Liver (tissue), 9 donors: Measurements from ENCODE around the gene NTN1. TPM values are rescaled to one million over a fixed set of nuclear protein-coding genes. Genes with fewer than 3 reads are reported as not detected.

Experiments used
- DNase-seq: peaks from one replicate; pipeline ENCODE4 v3.0.0-alpha.2; 2017; ENCODE audit warnings: low spot score
- H3K27ac ChIP-seq, 2 donors: one replicate each; pipeline ENCODE4 v1.7.0; 2013; ENCODE audit warnings: inconsistent platforms in 2 of 2, low read length in 2 of 2, control low read depth in 1 of 2, low read depth in 1 of 2, mild to moderate bottlenecking in 1 of 2
- H3K27me3 ChIP-seq, 4 donors: one replicate each; pipeline versions ENCODE4 v1.6.1 to v1.7.0; 2013; ENCODE audit warnings: low read length in 3 of 4, inconsistent platforms in 1 of 4, mild to moderate bottlenecking in 1 of 4, moderate library complexity in 1 of 4; ENCODE audit not compliant: control insufficient read depth in 4 of 4, insufficient read depth in 4 of 4
- H3K36me3 ChIP-seq, 4 donors: one replicate each; pipeline versions ENCODE4 v1.6.1 to v1.7.0; 2013; ENCODE audit warnings: low read length in 3 of 4, mild to moderate bottlenecking in 3 of 4, low read depth in 1 of 4, moderate library complexity in 1 of 4; ENCODE audit not compliant: control insufficient read depth in 4 of 4, insufficient read depth in 3 of 4
- H3K4me1 ChIP-seq, 4 donors: one replicate each; pipeline versions ENCODE4 v1.6.1 to v1.7.0; 2013; ENCODE audit warnings: low read length in 3 of 4, mild to moderate bottlenecking in 3 of 4, moderate library complexity in 1 of 4; ENCODE audit not compliant: control insufficient read depth in 4 of 4, insufficient read depth in 4 of 4
- H3K4me3 ChIP-seq, 3 donors: one replicate each; pipeline versions ENCODE4 v1.6.1 to v1.7.0; 2013; ENCODE audit warnings: low read length in 3 of 3, control low read depth in 1 of 3, low read depth in 1 of 3, mild to moderate bottlenecking in 1 of 3
- H3K9ac ChIP-seq, 2 donors: one replicate each; pipeline ENCODE4 v1.7.0; 2013; ENCODE audit warnings: low read length in 2 of 2, mild to moderate bottlenecking in 2 of 2, moderate library complexity in 2 of 2, control low read depth in 1 of 2, low read depth in 1 of 2
- H3K9me3 ChIP-seq, 4 donors: one replicate each; pipeline versions ENCODE4 v1.6.1 to v1.7.0; 2013; ENCODE audit warnings: low read length in 3 of 4; ENCODE audit not compliant: control insufficient read depth in 4 of 4
- CTCF ChIP-seq: fragments of 150-350 bp; IDR thresholded peaks from 2 replicates; pipeline ENCODE4 v1.5.1; 2017; ENCODE audit warnings: improper control_type of control experiment, low read depth, low read length; ENCODE audit not compliant: missing input control
- FOXA1 ChIP-seq: IDR thresholded peaks from 2 replicates; pipeline ENCODE4 v1.6.1; 2016; ENCODE audit warnings: antibody characterized with exemption
- HNF4A ChIP-seq, 2 donors: conservative IDR thresholded peaks; 2 replicates each; pipeline ENCODE4 v1.6.1; 2016; ENCODE audit warnings: antibody characterized with exemption in 2 of 2, mild to moderate bottlenecking in 2 of 2
- NR2F2 ChIP-seq: IDR thresholded peaks from 2 replicates; pipeline ENCODE4 v1.6.1; 2016; ENCODE audit warnings: antibody characterized with exemption
- RAD21 ChIP-seq, 2 donors: IDR thresholded peaks; 2 replicates each; pipeline ENCODE4 v1.6.1; 2016; ENCODE audit warnings: antibody characterized with exemption in 2 of 2, mild to moderate bottlenecking in 2 of 2
- SP1 ChIP-seq: IDR thresholded peaks from 2 replicates; pipeline ENCODE4 v1.6.1; 2018; ENCODE audit warnings: antibody characterized with exemption, mild to moderate bottlenecking
- WGBS: extraction: QIAGEN DNeasy Blood & Tissue Kit; methylation state at CpG from one replicate; pipeline ENCODE4 v1.1.7; 2013; 5-methylcytosine and 5-hydroxymethylcytosine counted together
- polyA plus RNA-seq, 2 donors: library from polyadenylated mRNA; stranded (reverse) in 1 of 2; unstranded in 1 of 2; fragments of 200-250 nt in 1 of 2; fragments of >200 nt in 1 of 2; fragmentation: Nextera tagmentation in 1 of 2; extraction: Ambion mirVana in 1 of 2; gene quantifications; one replicate each; pipeline versions ENCODE4 v1.2.1 to v1.2.3, GENCODE V29; 2013 to 2015
- total RNA-seq, 2 donors: library from RNA; depleted of rRNA; stranded (reverse); fragments of >200 nt; gene quantifications; one replicate each; pipeline ENCODE4 v1.2.3, GENCODE V29; 2014
- TF ChIP-seq, protein P1 (sequence below): IDR thresholded peaks from 2 replicates; pipeline ENCODE4 v1.6.1; 2016; ENCODE audit warnings: antibody characterized with exemption
- TF ChIP-seq, protein P2 (sequence below): IDR thresholded peaks from 2 replicates; pipeline ENCODE4 v1.6.1; 2016; ENCODE audit warnings: antibody characterized with exemption, mild to moderate bottlenecking
- donor health status: healthy.
- donor health status: healthy.
- donor health status: healthy.
- donor health status: healthy.
- donor health status: healthy.

Gene NTN1
- total and polyA plus RNA-seq, 4 donors, result 0.14 to 8.7 (median 4.3) TPM

DNA sequence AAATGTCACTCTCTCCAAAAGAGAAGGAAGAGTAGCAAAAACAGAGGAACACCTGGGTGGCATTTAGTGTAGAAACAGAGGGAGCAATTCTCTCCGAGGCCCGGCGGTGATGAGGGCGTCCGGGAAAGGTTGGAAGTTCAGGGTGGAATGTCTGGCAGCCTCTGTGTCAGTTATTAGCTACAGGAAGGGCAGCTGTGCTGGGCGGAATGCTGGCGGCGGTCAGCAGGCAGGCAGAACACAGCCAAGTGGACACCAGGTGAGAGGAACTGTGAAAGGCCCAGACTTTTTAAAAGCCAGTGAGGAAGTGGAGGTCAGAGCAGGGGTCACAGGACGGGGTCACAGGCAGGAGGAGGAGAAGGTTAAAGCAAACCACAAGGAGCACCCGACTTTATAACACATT lies 238.1 kb downstream of the NTN1 start:
- no peak overlapping the region for H3K4me3 ChIP-seq
- peaks cover 0 to 6% (median 2%) of the 10 kb centered on the region in 4 donors for H3K9me3 ChIP-seq
- H3K36me3 ChIP-seq, result no peaks in the 10 kb centered on the region
- peak overlapping the region in 1 of 2 donors; percentile 14 for H3K27ac ChIP-seq
- DNase-seq, result no peak
- WGBS, result 75% methylated on average over 10 of the region's 10 CpGs
- peak; percentile 14 for TF ChIP-seq NR2F2
- TF ChIP-seq FOXA1, result no peak
- no peaks in the 10 kb centered on the region for H3K27me3 ChIP-seq
- no peak overlapping the region for H3K9ac ChIP-seq
- H3K4me1 ChIP-seq, result peaks cover 0 to 13% (median 6%) of the 10 kb centered on the region in 4 donors

DNA sequence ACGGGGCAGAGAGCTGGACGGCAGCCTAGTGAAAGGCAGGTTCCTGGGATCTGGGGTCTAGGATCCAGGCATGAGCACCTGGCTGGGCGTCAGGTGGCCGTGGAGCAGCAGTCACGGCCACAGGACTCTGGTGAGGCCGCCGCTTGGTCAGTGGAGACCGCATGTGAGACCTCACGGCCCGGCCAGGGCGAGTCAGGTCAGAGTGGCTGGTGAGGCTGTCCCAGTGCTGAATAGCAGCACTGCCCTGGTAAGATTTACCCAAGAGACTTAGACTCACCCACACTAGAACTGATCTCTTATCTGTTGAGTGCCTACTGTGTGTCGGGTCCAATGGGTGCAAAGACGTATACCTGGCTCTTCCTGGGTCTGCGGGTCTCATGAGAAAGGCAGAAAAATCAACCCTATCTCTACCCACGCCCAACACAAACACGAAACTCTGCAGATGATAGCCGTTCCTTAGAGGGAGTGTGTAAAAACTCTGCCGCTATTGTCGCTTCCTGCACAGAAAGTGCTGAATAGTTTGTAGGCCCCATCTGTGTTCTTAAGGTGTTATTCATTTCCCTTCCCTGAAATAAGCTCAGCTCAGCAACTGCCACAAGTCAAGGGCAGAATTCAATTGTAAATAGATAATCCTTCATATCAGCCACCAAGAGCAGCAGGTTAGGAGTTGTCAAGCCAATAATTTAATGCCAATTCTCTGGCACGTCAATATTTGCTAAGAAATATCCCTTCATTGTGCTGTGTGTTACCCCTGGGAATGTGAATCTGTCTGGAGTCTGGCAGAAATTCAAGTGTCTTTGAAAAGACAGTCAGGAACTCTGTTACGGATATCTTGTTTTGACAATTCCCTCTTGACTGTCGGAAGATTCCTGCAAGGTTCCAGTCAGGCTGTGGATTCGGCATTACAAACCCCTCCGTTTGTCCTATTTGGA lies 240.0 kb downstream of the NTN1 start:
- no peak for DNase-seq
- no peaks in the 10 kb centered on the region for H3K36me3 ChIP-seq
- H3K27ac ChIP-seq, result no peak overlapping the region
- TF ChIP-seq SP1 (no peak), RAD21 (IDR thresholded peaks at IDR 0.05) (no peak)
- TF ChIP-seq, protein P1, sequence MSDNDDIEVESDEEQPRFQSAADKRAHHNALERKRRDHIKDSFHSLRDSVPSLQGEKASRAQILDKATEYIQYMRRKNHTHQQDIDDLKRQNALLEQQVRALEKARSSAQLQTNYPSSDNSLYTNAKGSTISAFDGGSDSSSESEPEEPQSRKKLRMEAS, result no peak
- no peak overlapping the region for H3K9ac ChIP-seq
- peaks cover 0 to 13% (median 6%) of the 10 kb centered on the region in 4 donors for H3K4me1 ChIP-seq
- no peaks in the 10 kb centered on the region for H3K27me3 ChIP-seq
- 79% methylated on average over 24 of the region's 24 CpGs for WGBS
- peaks cover 0 to 6% (median 2%) of the 10 kb centered on the region in 4 donors for H3K9me3 ChIP-seq
- no peak overlapping the region for H3K4me3 ChIP-seq

GRCh38 chr17:9266031-9266680 lies 244.8 kb downstream of the NTN1 start:
- Histone ChIP-seq H3K27ac (no peak overlapping the region), H3K4me1 (no peaks in the 10 kb centered on the region), H3K27me3 (no peaks in the 10 kb centered on the region), H3K36me3 (no peaks in the 10 kb centered on the region), H3K9me3 (peaks cover 0 to 6% (median 2%) of the 10 kb centered on the region in 4 donors), H3K9ac (no peak overlapping the region), H3K4me3 (no peak overlapping the region)
- TF ChIP-seq CTCF (no peak), FOXA1 (no peak), SP1 (no peak), HNF4A (conservative IDR thresholded peaks at IDR 0.05) (no peak)
- TF ChIP-seq, protein P1, result no peak
- TF ChIP-seq, protein P2, sequence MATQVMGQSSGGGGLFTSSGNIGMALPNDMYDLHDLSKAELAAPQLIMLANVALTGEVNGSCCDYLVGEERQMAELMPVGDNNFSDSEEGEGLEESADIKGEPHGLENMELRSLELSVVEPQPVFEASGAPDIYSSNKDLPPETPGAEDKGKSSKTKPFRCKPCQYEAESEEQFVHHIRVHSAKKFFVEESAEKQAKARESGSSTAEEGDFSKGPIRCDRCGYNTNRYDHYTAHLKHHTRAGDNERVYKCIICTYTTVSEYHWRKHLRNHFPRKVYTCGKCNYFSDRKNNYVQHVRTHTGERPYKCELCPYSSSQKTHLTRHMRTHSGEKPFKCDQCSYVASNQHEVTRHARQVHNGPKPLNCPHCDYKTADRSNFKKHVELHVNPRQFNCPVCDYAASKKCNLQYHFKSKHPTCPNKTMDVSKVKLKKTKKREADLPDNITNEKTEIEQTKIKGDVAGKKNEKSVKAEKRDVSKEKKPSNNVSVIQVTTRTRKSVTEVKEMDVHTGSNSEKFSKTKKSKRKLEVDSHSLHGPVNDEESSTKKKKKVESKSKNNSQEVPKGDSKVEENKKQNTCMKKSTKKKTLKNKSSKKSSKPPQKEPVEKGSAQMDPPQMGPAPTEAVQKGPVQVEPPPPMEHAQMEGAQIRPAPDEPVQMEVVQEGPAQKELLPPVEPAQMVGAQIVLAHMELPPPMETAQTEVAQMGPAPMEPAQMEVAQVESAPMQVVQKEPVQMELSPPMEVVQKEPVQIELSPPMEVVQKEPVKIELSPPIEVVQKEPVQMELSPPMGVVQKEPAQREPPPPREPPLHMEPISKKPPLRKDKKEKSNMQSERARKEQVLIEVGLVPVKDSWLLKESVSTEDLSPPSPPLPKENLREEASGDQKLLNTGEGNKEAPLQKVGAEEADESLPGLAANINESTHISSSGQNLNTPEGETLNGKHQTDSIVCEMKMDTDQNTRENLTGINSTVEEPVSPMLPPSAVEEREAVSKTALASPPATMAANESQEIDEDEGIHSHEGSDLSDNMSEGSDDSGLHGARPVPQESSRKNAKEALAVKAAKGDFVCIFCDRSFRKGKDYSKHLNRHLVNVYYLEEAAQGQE, result no peak
- no peak for DNase-seq
- WGBS, result 95% methylated on average over 14 of the region's 14 CpGs
